ENCODE data around the gene SBK2. TPM values are rescaled to one million over a fixed set of nuclear protein-coding genes. Genes with fewer than 3 reads are reported as not detected.
A peak's percentile ranks its signal among the peaks of the same experiment; 100 is the strongest.

SBK2 gene
- total and polyA plus RNA-seq, 7 donors, result 0.14 to 13.4 (median 1.1) TPM

DNA sequence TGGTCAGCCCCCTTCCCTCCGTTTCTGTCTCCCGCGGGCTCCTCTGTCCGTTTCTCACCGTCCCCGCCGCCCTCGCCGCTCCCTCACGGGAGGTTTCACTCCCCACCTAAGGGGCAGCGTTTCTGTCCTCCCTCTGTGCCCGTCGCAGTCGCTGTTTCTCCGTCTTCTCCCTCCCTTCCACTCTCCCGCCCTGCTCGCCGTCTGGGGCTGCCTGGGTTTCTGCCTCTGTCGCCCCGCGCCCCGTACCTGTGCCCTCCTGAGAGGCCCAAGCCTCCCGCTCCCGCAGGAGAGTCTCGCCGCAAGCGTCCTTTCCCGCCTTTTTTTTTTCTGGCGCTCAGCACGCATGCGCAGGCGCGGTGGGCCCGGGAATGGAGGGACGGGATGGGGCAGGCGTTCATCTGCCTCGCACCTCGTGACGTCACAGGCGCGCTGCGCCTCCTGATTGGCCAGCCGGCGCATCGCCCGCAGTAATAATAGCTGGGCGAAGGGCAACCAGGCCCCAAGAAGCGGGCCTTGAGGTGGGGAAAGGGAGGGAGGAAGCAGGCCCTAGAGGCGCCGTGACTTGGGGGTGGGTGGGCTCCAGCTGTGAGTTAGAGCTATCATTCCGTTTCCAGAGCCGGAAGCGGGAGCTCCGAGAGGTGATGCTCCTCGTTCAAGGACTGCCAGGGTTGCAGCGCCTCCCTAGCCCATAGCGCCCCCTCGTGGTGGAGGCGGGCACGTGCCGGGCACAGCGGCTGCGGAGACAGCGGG, 33.3 kb downstream of the SBK2 start:
- intact Hi-C loops (cut with DNase I), result loop anchor here (5.0 to 10.0 kb wide), 3 partner anchors 36 to 361 kb away; partner anchors contain the start of gene TNNT1 (in 1 of the 2)
- 8 to 11% (median 10%) methylated on average over 63 to 64 of the region's 64 CpGs for WGBS, 3 donors
- Histone ChIP-seq H3K4me3 (peak overlapping the region; percentile 52), H3K27me3 (ENCODE audit: insufficient read depth in 3 of 3, low read length in 2 of 3) (peaks cover 0 to 24% (median 3%) of the 10 kb centered on the region in 3 donors), H3K27ac (no peak overlapping the region), H3K36me3 (ENCODE audit: insufficient read depth in 1 of 2, low read depth in 1 of 2) (peaks cover 0 to 3% of the 10 kb centered on the region in 2 donors), H3K4me1 (no peaks in the 10 kb centered on the region), H3K9me3 (no peaks in the 10 kb centered on the region)
- TF ChIP-seq, protein P1, sequence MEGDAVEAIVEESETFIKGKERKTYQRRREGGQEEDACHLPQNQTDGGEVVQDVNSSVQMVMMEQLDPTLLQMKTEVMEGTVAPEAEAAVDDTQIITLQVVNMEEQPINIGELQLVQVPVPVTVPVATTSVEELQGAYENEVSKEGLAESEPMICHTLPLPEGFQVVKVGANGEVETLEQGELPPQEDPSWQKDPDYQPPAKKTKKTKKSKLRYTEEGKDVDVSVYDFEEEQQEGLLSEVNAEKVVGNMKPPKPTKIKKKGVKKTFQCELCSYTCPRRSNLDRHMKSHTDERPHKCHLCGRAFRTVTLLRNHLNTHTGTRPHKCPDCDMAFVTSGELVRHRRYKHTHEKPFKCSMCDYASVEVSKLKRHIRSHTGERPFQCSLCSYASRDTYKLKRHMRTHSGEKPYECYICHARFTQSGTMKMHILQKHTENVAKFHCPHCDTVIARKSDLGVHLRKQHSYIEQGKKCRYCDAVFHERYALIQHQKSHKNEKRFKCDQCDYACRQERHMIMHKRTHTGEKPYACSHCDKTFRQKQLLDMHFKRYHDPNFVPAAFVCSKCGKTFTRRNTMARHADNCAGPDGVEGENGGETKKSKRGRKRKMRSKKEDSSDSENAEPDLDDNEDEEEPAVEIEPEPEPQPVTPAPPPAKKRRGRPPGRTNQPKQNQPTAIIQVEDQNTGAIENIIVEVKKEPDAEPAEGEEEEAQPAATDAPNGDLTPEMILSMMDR (IDR thresholded peaks at IDR 0.05), result peak; percentile 91
- peak; percentile 93 to 98 (median 95) for ATAC-seq
- DNase-seq, result peak; percentile 93 to 97

DNA sequence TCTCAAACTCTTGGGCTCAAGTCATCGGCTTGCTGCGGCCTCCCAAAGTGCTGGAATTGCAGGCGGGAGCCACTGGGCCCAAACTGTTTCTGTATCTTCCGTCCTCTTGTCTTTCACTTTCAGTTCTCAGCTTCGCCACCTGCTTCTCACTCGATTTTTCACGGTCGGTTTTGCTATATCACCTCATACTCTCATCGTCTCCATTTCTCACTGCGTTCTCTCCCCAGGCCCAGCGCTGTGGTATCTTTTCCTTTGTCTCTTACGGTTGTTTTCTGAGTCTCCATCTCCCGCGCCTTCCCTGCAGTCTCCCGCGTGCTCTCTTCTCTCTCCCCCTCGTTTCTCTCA, 33.8 kb downstream of the SBK2 start:
- Histone ChIP-seq H3K36me3 (ENCODE audit: insufficient read depth in 1 of 2, low read depth in 1 of 2) (peaks cover 0 to 3% of the 10 kb centered on the region in 2 donors), H3K27ac (no peak overlapping the region), H3K4me1 (no peaks in the 10 kb centered on the region), H3K4me3 (no peak overlapping the region), H3K9me3 (no peaks in the 10 kb centered on the region), H3K27me3 (ENCODE audit: insufficient read depth in 3 of 3, low read length in 2 of 3) (peaks cover 0 to 24% (median 3%) of the 10 kb centered on the region in 3 donors)
- intact Hi-C loops (cut with DNase I), result loop anchor here (5.0 to 10.0 kb wide), 3 partner anchors 36 to 361 kb away; partner anchors contain the start of gene TNNT1 (in 1 of the 2)
- TF ChIP-seq, protein P1 (IDR thresholded peaks at IDR 0.05), result no peak
- WGBS, 3 donors, result 80 to 90% (median 84%) methylated on average over 17 of the region's 17 CpGs
- DNase-seq, result no peak
- no peak for ATAC-seq

DNA sequence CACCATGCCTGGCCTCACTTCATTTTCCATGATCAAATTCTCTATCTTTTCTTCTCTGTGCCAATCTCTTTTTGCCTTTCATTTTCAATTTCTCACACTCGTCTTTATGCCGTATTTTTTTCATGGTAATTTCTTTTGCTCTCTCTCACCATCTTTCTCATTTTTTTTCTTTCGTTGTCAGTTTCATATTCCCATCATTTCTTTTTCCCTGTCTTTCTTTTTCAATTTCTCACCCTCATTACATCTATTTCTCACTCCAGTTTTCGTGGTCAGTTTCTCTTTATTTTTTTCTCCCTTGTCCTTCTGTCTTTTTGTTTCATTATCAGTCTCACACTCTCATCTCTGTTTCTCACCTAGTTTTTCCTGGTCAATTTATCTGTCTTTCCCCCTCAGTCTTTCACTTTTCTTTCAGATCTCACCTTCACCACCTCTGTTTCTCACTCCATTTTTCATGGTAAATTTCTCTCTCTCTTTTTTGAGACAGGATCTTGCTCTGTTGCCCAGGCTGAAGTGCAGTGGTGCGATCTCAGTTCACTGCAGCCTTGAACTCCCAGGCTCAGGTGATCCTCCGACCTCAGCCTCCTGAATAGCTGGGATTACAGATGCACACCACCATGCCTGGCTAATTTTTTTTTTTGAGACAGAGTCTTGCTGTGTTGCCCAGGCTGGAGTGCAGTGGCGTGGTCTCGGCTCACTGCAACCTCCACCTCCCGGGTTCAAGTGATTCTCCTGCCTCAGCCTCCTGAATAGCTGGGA, 34.6 kb downstream of the SBK2 start:
- Histone ChIP-seq H3K27ac (no peak overlapping the region), H3K4me3 (no peak overlapping the region), H3K27me3 (ENCODE audit: insufficient read depth in 3 of 3, low read length in 2 of 3) (peaks cover 0 to 24% (median 3%) of the 10 kb centered on the region in 3 donors), H3K36me3 (ENCODE audit: insufficient read depth in 1 of 2, low read depth in 1 of 2) (peaks cover 0 to 3% of the 10 kb centered on the region in 2 donors), H3K4me1 (no peaks in the 10 kb centered on the region), H3K9me3 (no peaks in the 10 kb centered on the region)
- WGBS, 3 donors, result 91 to 97% (median 96%) methylated on average over 9 of the region's 9 CpGs
- intact Hi-C loops (cut with DNase I), result loop anchor here (5.0 to 10.0 kb wide), 3 partner anchors 35 to 360 kb away; partner anchors contain the start of gene TNNT1 (in 1 of the 2)
- ATAC-seq (no peak), DNase-seq (no peak)
- TF ChIP-seq, protein P1 (IDR thresholded peaks at IDR 0.05), result no peak

GRCh38 chr19:55500368-55500952, 36.5 kb downstream of the SBK2 start:
- Histone ChIP-seq H3K4me1 (no peaks in the 10 kb centered on the region), H3K27ac (no peak overlapping the region), H3K9me3 (no peaks in the 10 kb centered on the region), H3K36me3 (ENCODE audit: insufficient read depth in 1 of 2, low read depth in 1 of 2) (peaks cover 0 to 3% of the 10 kb centered on the region in 2 donors), H3K27me3 (ENCODE audit: insufficient read depth in 3 of 3, low read length in 2 of 3) (peaks cover 0 to 17% (median 1%) of the 10 kb centered on the region in 3 donors), H3K4me3 (no peak overlapping the region)
- DNase-seq (no peak), ATAC-seq (no peak)
- 94 to 96% (median 95%) methylated on average over 25 to 26 of the region's 26 CpGs for WGBS, 3 donors
- intact Hi-C loops (cut with DNase I), result loop anchor here (5.0 to 10.0 kb wide), 3 partner anchors 33 to 358 kb away; partner anchors contain the start of gene TNNT1 (in 1 of the 2)
- TF ChIP-seq, protein P1 (IDR thresholded peaks at IDR 0.05), result no peak
